Measurements from ENCODE around the gene ROMO1. TPM values are rescaled to one million over a fixed set of nuclear protein-coding genes. Genes with fewer than 3 reads are reported as not detected.
A peak's percentile ranks its signal among the peaks of the same experiment; 100 is the strongest.

ROMO1 gene
- total and polyA plus RNA-seq, 10 of the 15 experiments (the other 5 are each of a cell fraction or from before 2014, with no cell fraction given), result 23.2 to 631 (median 352) TPM

DNA sequence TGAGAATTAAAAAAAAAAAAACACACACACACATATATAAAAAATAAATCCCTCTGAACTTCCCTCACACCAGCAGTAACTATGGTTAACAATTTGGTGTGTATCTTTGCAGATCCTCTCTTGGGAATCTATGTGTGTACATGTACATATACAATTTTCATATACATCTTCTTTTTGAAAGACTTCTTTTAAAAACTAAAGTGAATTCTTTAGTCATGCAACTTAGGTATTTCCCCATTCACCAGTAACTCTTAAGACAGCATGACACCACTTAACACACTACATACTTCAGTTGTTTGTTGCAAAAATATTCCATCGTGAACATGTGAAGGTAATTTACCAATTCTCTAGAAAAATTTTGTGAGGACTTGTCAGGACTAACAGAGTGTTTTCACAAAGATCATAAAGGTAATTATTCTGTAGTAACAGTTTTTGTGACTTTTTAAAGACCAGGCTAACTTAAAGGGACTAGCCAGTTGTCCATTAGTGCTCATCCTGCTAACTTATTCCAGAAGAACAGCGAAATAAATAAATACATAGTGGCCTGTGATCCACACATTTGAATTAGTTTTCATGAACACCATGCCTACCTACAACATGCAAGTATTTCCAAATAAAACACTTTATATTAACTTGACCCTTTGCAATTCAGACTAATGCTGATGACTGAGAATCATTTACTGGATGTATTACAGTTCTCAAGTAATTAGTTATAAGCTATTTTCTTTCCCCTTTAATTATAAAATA lies 30.8 kb downstream of the ROMO1 start:
- intact Hi-C loops (cut with micrococcal nuclease; ENCODE audit: unreplicated experiment), result loop anchor here (10.0 kb wide), 1 partner anchor 155 kb away; no protein-coding TSS in a partner anchor
- TSS peak; percentile 0 for BruUV-seq (replicated peaks)
- CTCF ChIA-PET, result interaction anchor here (1.4 to 1.5 kb wide), 4 partner anchors 10 to 266 kb away, joined by 3 to 10 read pairs (median 4); no protein-coding TSS in a partner anchor

More for the DNA sequence above, 30.8 kb downstream of the ROMO1 start:
- Histone ChIP-seq H3K79me2 (ENCODE audit: control insufficient read depth, insufficient read depth, low read length) (peaks cover 76% of the 10 kb centered on the region), H3K9me3 (replicated peaks; ENCODE audit: control insufficient read depth, insufficient read depth, low read length) (no peaks in the 10 kb centered on the region), H3K4me1 (ENCODE audit: control insufficient read depth, insufficient read depth, low read length) (no peaks in the 10 kb centered on the region), H3K27ac (ENCODE audit: control insufficient read depth, insufficient read depth) (no peak overlapping the region), H3K4me2 (ENCODE audit: control insufficient read depth, insufficient read depth) (no peak overlapping the region), H4K20me1 (ENCODE audit: control insufficient read depth, insufficient read depth) (peaks cover 21% of the 10 kb centered on the region), H3K9ac (ENCODE audit: control insufficient read depth, insufficient read depth, low read length) (no peak overlapping the region), H2AFZ (ENCODE audit: control insufficient read depth, low read depth, low read length) (no peak overlapping the region), H3K27me3 (replicated peaks in 1 of 2; ENCODE audit: control insufficient read depth in 2 of 2, insufficient read depth in 2 of 2, low read length in 1 of 2) (no peaks in the 10 kb centered on the region), H3K4me3 (no peak overlapping the region), H3K36me3 (ENCODE audit: control insufficient read depth in 2 of 2, insufficient read depth in 2 of 2, low read length in 1 of 2) (peaks cover 12 to 39% of the 10 kb centered on the region in 2 experiments)
- 77% methylated on average over 2 of the region's 2 CpGs for WGBS (ENCODE audit: insufficient coverage, insufficient replicate concordance, low lambda C conversion rate, missing lambda C conversion rate)
- DNase-seq (ENCODE audit: low read depth, low spot score) (no peak), FAIRE-seq (no peak), ATAC-seq (no peak)
- ChIA-PET RAD21 (ENCODE audit: unreplicated experiment) (interaction anchor here (1.3 kb wide), 1 partner anchor 12 kb away, joined by 5 read pairs; the partner anchor contains the start of gene RBM39), SMC1A (ENCODE audit: uncharacterized antibody, unreplicated experiment) (interaction anchor here (0.8 to 2.0 kb wide), 10 partner anchors 8 to 266 kb away, joined by 3 to 8 read pairs (median 4); no protein-coding TSS in a partner anchor), POLR2A (interaction anchor here (0.6 to 2.8 kb wide), 6 partner anchors 10 to 44 kb away, joined by 3 to 15 read pairs (median 4); partner anchors contain the start of gene RBM39)
- TF ChIP-seq, protein P1, sequence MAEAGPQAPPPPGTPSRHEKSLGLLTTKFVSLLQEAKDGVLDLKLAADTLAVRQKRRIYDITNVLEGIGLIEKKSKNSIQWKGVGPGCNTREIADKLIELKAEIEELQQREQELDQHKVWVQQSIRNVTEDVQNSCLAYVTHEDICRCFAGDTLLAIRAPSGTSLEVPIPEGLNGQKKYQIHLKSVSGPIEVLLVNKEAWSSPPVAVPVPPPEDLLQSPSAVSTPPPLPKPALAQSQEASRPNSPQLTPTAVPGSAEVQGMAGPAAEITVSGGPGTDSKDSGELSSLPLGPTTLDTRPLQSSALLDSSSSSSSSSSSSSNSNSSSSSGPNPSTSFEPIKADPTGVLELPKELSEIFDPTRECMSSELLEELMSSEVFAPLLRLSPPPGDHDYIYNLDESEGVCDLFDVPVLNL (IDR thresholded peaks at IDR 0.05; ENCODE audit: low read depth, low read length), result no peak
- TF ChIP-seq ZZZ3 (IDR thresholded peaks at IDR 0.05; ENCODE audit: control insufficient read depth, insufficient read length, low read depth) (no peak), STAT1 (conservative IDR thresholded peaks at IDR 0.05) (no peak), PAX8 (IDR thresholded peaks at IDR 0.05) (no peak), NR2F1 (conservative IDR thresholded peaks at IDR 0.05) (no peak), PML (IDR thresholded peaks at IDR 0.05; ENCODE audit: low read length) (no peak)
- TF ChIP-seq, protein P2, sequence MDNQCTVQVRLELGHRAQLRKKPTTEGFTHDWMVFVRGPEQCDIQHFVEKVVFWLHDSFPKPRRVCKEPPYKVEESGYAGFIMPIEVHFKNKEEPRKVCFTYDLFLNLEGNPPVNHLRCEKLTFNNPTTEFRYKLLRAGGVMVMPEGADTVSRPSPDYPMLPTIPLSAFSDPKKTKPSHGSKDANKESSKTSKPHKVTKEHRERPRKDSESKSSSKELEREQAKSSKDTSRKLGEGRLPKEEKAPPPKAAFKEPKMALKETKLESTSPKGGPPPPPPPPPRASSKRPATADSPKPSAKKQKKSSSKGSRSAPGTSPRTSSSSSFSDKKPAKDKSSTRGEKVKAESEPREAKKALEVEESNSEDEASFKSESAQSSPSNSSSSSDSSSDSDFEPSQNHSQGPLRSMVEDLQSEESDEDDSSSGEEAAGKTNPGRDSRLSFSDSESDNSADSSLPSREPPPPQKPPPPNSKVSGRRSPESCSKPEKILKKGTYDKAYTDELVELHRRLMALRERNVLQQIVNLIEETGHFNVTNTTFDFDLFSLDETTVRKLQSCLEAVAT (IDR thresholded peaks at IDR 0.05), result no peak
- in situ Hi-C loops (cut with MboI), result no loop called here

Data from GM12878 (cell line).